Chondrocyte (in vitro differentiated cells): ENCODE data around the gene GAPVD1. TPM values are rescaled to one million over a fixed set of nuclear protein-coding genes. Genes with fewer than 3 reads are reported as not detected.
A peak's percentile ranks its signal among the peaks of the same experiment; 100 is the strongest.
"Not testable (repeated sequence)": the region's sequence is repeated elsewhere in the genome, so short reads cannot be mapped to it uniquely, and the experiment has no call there.

Source experiments
- DNase-seq: peaks from one replicate; pipeline ENCODE4 v3.0.0; 2021; ENCODE audit warnings: mixed read lengths, low spot score
- H3K27ac Mint-ChIP-seq: one replicate; pipeline ENCODE4 v1.8.0; 2021; ENCODE audit warnings: mild to moderate bottlenecking, moderate library complexity, mixed read lengths; ENCODE audit not compliant: unreplicated experiment
- H3K27me3 Mint-ChIP-seq: 2 replicates; pipeline ENCODE4 v1.8.0; 2021; ENCODE audit warnings: low read depth, mixed read lengths
- H3K36me3 Mint-ChIP-seq: 2 replicates; pipeline ENCODE4 v1.8.0; 2021; ENCODE audit warnings: low read depth, mixed read lengths
- H3K4me1 Mint-ChIP-seq: 2 replicates; pipeline ENCODE4 v1.8.0; 2021; ENCODE audit warnings: low read depth, mild to moderate bottlenecking, mixed read lengths
- H3K4me3 Mint-ChIP-seq: one replicate; pipeline ENCODE4 v1.8.0; 2021; ENCODE audit warnings: mild to moderate bottlenecking, moderate library complexity, mixed read lengths; ENCODE audit not compliant: unreplicated experiment
- H3K9me3 Mint-ChIP-seq: 2 replicates; pipeline ENCODE4 v1.8.0; 2021; ENCODE audit warnings: low read depth, mixed read lengths
- CTCF ChIP-seq: fragments of 200-600 bp; sonication (generic); IDR thresholded peaks from 2 replicates; pipeline ENCODE4 v1.5.0; 2021; ENCODE audit warnings: antibody characterized with exemption, mild to moderate bottlenecking, moderate library complexity
- total RNA-seq: library from RNA; stranded (reverse); gene quantifications from 3 replicates; pipeline ENCODE4 v1.2.1, GENCODE V29; 2021

GAPVD1 gene
- total RNA-seq, 1 donor from 2014 or later, result 46.2 TPM

- Mint-ChIP-seq H3K36me3 (no peaks in the 10 kb centered on the region), H3K27me3 (no peaks in the 10 kb centered on the region), H3K27ac (no peak overlapping the region), H3K9me3 (no peaks in the 10 kb centered on the region), H3K4me3 (no peak overlapping the region), H3K4me1 (peaks cover 24% of the 10 kb centered on the region)
- TF ChIP-seq CTCF, result no peak
- no peak for DNase-seq
Measured at GRCh38 chr9:125258160-125258785, 3.4 kb upstream of the GAPVD1 start.

DNA sequence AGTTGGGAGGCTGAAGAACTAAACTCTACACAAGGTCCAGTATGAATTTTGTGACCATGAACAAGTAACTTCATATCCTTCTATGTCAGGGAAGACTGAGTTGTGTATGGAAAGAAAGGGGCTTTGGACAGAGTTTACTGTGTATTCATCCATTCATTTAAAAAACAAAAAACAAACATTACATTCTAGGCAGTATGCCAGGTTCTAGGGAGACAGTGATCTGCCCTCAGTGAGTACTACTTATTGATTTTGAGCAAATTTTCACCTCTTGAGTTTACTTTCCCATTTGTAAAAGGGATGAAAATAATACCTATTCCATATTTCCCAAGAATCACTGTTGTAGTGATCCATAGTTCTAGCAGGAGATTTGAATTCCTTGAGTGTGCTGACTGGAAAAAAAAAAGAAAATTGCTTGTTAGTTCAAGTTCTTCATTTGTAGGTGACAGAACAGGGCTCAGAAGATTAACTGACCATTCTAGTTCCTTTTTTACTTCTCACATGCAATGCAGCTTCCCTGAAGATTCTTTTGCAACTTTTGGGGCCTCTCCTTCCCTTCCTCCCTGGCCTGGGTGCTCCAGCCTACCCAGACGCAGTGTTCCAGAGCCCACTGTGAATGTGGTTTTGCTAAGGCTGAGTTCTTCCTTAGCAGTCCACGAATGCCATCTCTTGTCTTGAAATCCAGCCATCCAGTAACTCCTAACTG lies 2.6 kb upstream of the GAPVD1 start:
- H3K4me3 Mint-ChIP-seq, result no peak overlapping the region
- peaks cover 1% of the 10 kb centered on the region for H3K36me3 Mint-ChIP-seq
- no peaks in the 10 kb centered on the region for H3K9me3 Mint-ChIP-seq
- no peak for DNase-seq
- peaks cover 30% of the 10 kb centered on the region for H3K4me1 Mint-ChIP-seq
- no peak overlapping the region for H3K27ac Mint-ChIP-seq
- TF ChIP-seq CTCF, result no peak
- H3K27me3 Mint-ChIP-seq, result no peaks in the 10 kb centered on the region

DNA sequence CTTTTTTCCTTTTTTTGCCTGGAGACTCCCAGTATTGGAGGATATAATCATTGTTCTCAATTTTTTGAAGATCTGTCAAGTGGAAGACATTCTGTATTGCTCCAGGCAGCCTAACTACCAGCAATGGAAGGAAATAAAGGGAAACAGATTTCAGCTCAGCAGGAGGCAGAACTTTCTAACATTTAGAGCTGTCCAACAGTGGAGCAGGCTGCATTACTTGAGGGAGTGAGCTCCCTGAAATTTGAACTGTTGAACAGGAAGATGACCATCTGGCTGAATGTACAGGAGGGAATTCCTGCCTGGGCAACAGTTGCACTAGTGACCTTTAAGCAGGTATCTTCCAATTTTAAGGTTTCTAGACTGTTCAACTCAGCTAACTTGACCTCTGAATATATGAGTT lies 1.1 kb upstream of the GAPVD1 start:
- H3K4me3 Mint-ChIP-seq, result peak overlapping the region; percentile 80
- H3K27me3 Mint-ChIP-seq, result no peaks in the 10 kb centered on the region
- no peak for TF ChIP-seq CTCF
- H3K36me3 Mint-ChIP-seq, result peaks cover 3% of the 10 kb centered on the region
- H3K4me1 Mint-ChIP-seq, result peaks cover 37% of the 10 kb centered on the region
- H3K27ac Mint-ChIP-seq, result no peak overlapping the region
- no peaks in the 10 kb centered on the region for H3K9me3 Mint-ChIP-seq
- no peak for DNase-seq

GRCh38 chr9:125262294-125262991 lies 817 bp downstream of the GAPVD1 start:
- H3K9me3 Mint-ChIP-seq, result no peaks in the 10 kb centered on the region
- peaks cover 5% of the 10 kb centered on the region for H3K36me3 Mint-ChIP-seq
- H3K4me3 Mint-ChIP-seq, result peak overlapping the region; percentile 98
- peak overlapping the region; percentile 94 for H3K27ac Mint-ChIP-seq
- TF ChIP-seq CTCF, result no peak
- no peak for DNase-seq
- H3K27me3 Mint-ChIP-seq, result no peaks in the 10 kb centered on the region
- H3K4me1 Mint-ChIP-seq, result peaks cover 37% of the 10 kb centered on the region

- not testable (repeated sequence) for H3K27me3 Mint-ChIP-seq, H3K4me3 Mint-ChIP-seq, H3K27ac Mint-ChIP-seq, DNase-seq, H3K36me3 Mint-ChIP-seq, H3K9me3 Mint-ChIP-seq
- H3K4me1 Mint-ChIP-seq, result peaks cover 49% of the 10 kb centered on the region
Measured at GRCh38 chr9:125264068-125264467, 2.4 kb downstream of the GAPVD1 start.
